Measurements from ENCODE around the gene SCG3.

SCG3 gene

GRCh38 chr15:51758645-51759044, 77.3 kb downstream of the SCG3 start:
- no peak for DNase-seq (ENCODE audit: low read depth)

GRCh38 chr15:51759557-51760070, 78.3 kb downstream of the SCG3 start:
- no peak for DNase-seq (ENCODE audit: low read depth)

- DNase-seq (ENCODE audit: low read depth) = no peak
These were observed 79.5 kb downstream of the SCG3 start for GRCh38 chr15:51760805-51761204.

GRCh38 chr15:51765751-51766150, 84.4 kb downstream of the SCG3 start:
- DNase-seq (ENCODE audit: low read depth) = no peak

GRCh38 chr15:51766341-51766740, 85.0 kb downstream of the SCG3 start:
- DNase-seq (ENCODE audit: low read depth) = no peak

GRCh38 chr15:51768018-51768417, 86.7 kb downstream of the SCG3 start:
- DNase-seq (ENCODE audit: low read depth) = no peak

Data from stimulated activated CD8-positive, alpha-beta memory T cell treated with anti-CD3 and anti-CD28 coated beads, Interleukin-15, amount 100 ng/mL, for 1 hour (primary cell).